Measurements from ENCODE around the gene SYT15B. TPM values are rescaled to one million over a fixed set of nuclear protein-coding genes. Genes with fewer than 3 reads are reported as not detected.
"Not testable (repeated sequence)": the region's sequence is repeated elsewhere in the genome, so short reads cannot be mapped to it uniquely, and the experiment has no call there.

The SYT15B gene
- total RNA-seq, result 0.18 TPM in 1 of 2 replicates, not detected in the other
- polyA plus RNA-seq, result 0.08 and 0.14 TPM in 2 replicates
- 0.06 and 0.08 TPM in 2 replicates for polyA plus RNA-seq (2011; cell fraction: cytosol; rRNA removed)
- polyA plus RNA-seq (2011; cell fraction: nucleus; rRNA removed), result 0.05 and 0.39 TPM in 2 replicates
- polyA plus RNA-seq (2012), result 0.05 and 0.16 TPM in 2 replicates
- polyA minus RNA-seq, result 0.25 TPM in 1 of 2 replicates, not detected in the other
- polyA minus RNA-seq (2011; cell fraction: cytosol; rRNA and poly(A)+ RNA removed), result 0.41 TPM
- 0.10 TPM in 1 of 2 replicates, not detected in the other for polyA minus RNA-seq (2011; cell fraction: nucleus; rRNA and poly(A)+ RNA removed)
- percentile 7 among the genes with signal in this experiment for Bru-seq, nascent RNA
- not detected for BruChase-seq, experiment 1, labeled RNA remaining after a 6-hour chase
- BruChase-seq, experiment 2, labeled RNA remaining after a 2-hour chase, result not detected
- long read RNA-seq, result 0 reads

DNA sequence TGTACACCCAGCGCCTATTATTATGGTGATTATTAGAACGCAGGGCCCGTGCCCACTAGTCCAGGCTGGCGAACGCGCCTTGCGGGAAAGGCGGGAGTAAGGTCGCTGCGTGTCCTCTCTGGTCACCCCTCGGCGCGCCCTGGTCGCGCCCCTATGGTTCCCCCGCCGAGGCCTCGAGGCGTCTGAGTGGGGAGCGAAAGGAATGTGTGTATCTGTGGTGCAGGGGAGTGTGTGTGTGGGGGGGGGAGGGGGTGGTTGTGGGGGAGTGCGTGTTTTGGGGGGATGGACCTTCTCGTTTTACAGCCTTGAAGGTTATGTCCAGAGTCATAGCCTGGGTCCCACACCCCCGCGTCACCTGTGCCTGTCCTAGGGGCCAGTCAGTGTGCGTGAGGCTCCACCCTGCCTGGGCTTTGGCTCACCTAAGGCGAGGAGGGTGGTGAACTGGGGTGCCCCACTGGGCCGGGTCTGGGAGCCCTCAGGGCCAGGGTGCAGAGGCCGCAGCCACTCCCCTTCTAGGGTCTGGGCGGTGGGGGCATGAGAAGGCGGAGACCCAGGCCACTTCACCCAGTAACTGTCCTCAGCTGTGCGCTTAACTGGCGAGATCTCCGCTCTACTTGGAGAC lies at the start of gene SYT15B:
TSS of gene SYT15B (minus strand) at position 39 of the 622 bp plus-strand sequence. CDS start 952 bp downstream, outside the sequence.
- POLR2A ChIA-PET; H3K27me3 ChIP-seq (ENCODE audit: control insufficient read depth in 2 of 2, insufficient read depth in 2 of 2, low read length in 2 of 2); H3K9ac ChIP-seq (replicated peaks; ENCODE audit: extremely low read depth, insufficient read depth, low read length); H3K9me3 ChIP-seq (replicated peaks; ENCODE audit: control insufficient read depth, insufficient read depth, low read length); CTCF ChIA-PET; H4K20me1 ChIP-seq (replicated peaks; ENCODE audit: control insufficient read depth, extremely low read depth, insufficient read depth, low read length); H3K36me3 ChIP-seq (ENCODE audit: control insufficient read depth in 2 of 2, extremely low read depth in 1 of 2, insufficient read depth in 2 of 2, low read length in 2 of 2); intact Hi-C loops (cut with micrococcal nuclease); H3K4me1 ChIP-seq (ENCODE audit: control insufficient read depth, extremely low read depth, insufficient read depth, low read length); DNase-seq (ENCODE audit: low read depth, low spot score); H2AFZ ChIP-seq (ENCODE audit: low read depth, low read length); H3K4me3 ChIP-seq (replicated peaks in 1 of 3; ENCODE audit: insufficient read depth in 1 of 3, low read depth in 1 of 3, low read length in 3 of 3); dilution Hi-C loops (cut with MboI; ENCODE audit: extremely low pct_ligation_motif_present, low sequenced_read_pairs); BruUV-seq (replicated peaks); H3K4me2 ChIP-seq (ENCODE audit: insufficient read depth, low read length); H3K27ac ChIP-seq (ENCODE audit: insufficient read depth, low read depth, low read length); H3K79me2 ChIP-seq (ENCODE audit: control insufficient read depth, insufficient read depth, low read length); FAIRE-seq; H3K9me1 ChIP-seq (replicated peaks; ENCODE audit: control insufficient read depth, extremely low read depth, insufficient read depth, low read length): not testable (repeated sequence)

DNA sequence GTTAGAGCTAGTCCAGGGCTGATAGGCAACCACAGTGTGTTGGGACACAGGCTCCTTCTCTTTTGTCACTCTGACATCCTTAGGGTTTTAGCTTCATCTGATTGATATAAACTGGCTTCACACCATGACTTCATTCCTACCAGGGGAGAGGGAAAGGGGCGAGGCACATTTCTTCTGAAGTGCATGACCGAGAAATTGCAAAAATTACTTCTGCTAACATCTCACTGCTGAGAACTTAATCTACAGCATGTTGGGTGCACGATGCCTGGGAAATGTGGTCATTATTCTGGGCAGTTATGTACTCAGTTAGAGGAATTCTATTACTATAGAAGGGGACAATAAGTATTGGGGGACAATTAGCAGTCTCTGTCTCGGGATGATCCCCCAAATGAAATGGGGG lies 16.2 kb upstream of the SYT15B start:
- H3K4me1 ChIP-seq (ENCODE audit: control insufficient read depth, extremely low read depth, insufficient read depth, low read length); dilution Hi-C loops (cut with MboI; ENCODE audit: extremely low pct_ligation_motif_present, low sequenced_read_pairs); H3K4me3 ChIP-seq (replicated peaks in 1 of 3; ENCODE audit: insufficient read depth in 1 of 3, low read depth in 1 of 3, low read length in 3 of 3): not testable (repeated sequence)

More for the DNA sequence above, 16.2 kb upstream of the SYT15B start:
- BruUV-seq (replicated peaks); H3K27me3 ChIP-seq (ENCODE audit: control insufficient read depth in 2 of 2, insufficient read depth in 2 of 2, low read length in 2 of 2); H3K4me2 ChIP-seq (ENCODE audit: insufficient read depth, low read length); H3K9ac ChIP-seq (replicated peaks; ENCODE audit: extremely low read depth, insufficient read depth, low read length); FAIRE-seq; H3K9me3 ChIP-seq (replicated peaks; ENCODE audit: control insufficient read depth, insufficient read depth, low read length); H3K36me3 ChIP-seq (ENCODE audit: control insufficient read depth in 2 of 2, extremely low read depth in 1 of 2, insufficient read depth in 2 of 2, low read length in 2 of 2); intact Hi-C loops (cut with micrococcal nuclease); H4K20me1 ChIP-seq (replicated peaks; ENCODE audit: control insufficient read depth, extremely low read depth, insufficient read depth, low read length); CTCF ChIA-PET; H2AFZ ChIP-seq (ENCODE audit: low read depth, low read length); POLR2A ChIA-PET; H3K9me1 ChIP-seq (replicated peaks; ENCODE audit: control insufficient read depth, extremely low read depth, insufficient read depth, low read length); DNase-seq (ENCODE audit: low read depth, low spot score); H3K27ac ChIP-seq (ENCODE audit: insufficient read depth, low read depth, low read length); H3K79me2 ChIP-seq (ENCODE audit: control insufficient read depth, insufficient read depth, low read length): not testable (repeated sequence)

Measured in endothelial cell of umbilical vein (primary cell).